Fibroblast of skin of right biceps (primary cell): ENCODE results near the gene ELP4.

Source experiments
- DNase-seq: peaks from one replicate; pipeline ENCODE4 v3.0.0-alpha.2; 2013

Gene ELP4

DNA sequence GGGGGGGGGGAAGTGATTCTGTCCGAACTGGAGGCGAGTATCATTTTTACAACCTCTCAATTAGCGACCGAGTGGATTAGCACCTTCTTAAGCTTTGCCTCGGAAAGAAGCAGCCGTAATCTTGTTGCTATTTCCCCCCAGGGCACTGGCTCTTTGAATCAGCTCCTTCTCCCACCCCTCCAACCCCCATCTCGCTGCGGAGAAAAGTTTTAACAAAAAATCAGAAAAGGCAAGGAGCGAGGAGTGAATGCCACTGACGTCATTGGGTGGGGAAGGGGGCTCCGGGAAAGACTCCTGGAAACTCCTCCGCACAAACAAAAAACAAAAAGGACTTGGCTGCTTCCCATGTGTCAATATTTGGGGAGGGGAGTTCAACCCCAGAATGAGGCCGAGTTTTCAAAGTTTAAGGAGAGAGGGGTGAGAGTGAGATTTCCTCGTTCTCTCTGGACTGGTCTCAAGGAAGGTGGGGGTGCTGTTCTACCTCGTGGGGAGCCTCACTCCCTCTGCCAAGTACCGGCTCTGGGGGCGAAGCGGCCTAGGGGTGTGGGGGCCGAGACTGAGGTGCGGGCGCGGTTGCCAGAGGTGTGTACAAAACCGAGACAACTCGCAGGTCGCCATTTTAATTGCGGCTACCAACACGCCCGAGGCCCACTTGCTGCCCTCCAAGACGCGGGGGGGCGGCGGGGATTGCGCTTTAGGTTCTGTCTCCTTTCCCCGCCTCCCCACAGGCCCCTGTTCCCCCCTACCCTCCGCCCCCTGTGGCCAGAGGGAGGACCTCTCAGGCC lies 304.0 kb downstream of the ELP4 start:
- no peak for DNase-seq

DNA sequence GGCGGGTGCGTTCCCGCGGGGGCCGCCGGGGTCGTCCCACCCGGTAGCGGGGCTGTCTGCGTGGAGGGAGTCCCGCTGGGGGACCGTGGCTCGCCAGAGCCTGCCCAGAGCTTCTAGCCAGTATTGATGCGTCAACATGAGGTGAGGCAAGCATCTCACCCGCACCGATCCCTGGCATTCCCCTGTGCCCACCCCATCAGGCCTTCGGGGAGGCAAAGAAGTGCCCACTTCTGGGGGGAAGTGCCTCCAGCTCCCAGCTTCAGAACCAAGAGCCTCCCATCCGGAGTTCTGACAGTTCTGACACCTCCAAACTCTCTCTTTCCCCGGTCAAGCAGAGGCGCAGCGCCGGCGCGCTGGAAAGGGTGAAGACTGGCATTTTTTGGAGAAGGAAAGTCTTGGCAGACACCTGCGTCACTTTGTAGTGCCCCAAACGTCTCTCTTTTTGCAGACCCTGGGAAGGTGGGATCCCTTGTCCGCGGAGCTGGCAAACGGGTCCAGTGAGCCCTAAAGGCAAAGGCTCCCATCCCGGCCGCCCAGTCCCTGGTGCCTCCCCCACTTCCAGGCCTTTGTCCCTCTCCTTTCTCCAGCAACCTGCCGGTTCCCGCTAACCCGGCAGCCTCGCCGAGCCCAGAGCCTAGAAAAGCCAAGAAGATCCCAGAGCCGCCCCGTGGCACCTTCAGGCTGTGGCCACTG lies 304.8 kb downstream of the ELP4 start:
- no peak for DNase-seq

DNA sequence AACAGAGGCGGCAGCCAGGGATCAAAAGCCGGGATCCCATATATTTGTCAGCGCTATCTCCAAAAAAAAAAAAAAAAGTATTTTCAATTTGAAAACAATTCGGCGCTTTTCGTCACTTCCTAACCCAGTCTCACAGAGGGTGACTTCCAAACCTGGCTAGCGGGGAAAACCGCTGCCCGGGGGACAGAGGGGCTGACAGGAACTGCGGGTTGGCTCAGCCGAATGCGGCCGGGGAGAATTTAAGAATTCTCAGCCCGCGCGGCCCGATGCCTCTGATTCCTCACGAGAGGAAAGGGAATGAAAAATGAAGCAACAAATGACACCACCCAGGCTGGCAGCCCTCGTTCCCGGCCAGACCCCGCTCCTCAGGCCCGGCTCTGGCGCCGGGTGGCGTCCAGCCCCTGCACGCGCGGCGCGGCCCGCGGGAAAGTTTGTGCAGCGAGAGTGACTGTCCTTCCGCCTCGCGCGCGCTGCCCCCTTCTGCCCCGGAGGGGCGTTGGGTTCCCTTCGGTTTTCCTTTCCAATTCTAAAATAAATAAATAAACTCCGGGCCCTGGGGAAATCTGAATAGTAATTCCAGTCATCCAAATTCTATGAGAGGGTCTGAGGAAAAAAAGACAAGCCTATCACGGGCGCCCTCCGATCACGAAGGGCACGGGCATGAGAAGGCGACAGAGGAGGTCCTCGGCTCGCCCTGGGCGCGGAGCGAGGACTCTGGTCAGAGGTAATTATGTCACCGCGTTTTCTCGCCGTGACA lies 306.3 kb downstream of the ELP4 start:
- DNase-seq, result no peak

DNA sequence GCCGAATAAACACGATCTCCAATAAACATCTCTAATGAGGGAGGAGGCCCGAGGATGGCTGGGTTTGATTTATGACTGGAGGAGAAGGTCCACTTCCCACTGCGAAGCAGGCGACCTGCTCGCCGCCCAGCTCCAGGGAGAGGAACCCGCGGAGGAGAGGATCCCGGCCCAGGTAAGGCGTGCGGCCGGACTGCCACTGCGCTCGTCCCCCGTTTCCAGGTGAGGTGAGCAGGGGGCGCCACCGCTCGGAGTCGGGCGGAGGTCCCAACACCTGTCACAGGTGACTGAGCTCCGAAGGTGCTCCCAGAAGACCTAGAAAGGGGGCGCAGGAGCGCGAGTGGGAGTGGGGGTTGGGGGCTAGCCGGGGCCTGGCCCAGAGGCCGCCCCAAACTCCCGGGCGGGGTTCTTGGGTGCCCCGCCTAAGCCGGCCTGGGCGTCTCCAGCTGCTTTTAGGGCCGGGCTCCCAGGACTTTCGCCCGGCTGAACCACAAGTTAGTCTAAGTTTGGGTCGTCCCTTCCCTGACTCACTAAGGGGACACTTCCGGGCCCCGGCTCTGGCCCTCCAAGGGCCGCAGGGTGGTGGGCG lies 307.0 kb downstream of the ELP4 start:
- no peak for DNase-seq

DNA sequence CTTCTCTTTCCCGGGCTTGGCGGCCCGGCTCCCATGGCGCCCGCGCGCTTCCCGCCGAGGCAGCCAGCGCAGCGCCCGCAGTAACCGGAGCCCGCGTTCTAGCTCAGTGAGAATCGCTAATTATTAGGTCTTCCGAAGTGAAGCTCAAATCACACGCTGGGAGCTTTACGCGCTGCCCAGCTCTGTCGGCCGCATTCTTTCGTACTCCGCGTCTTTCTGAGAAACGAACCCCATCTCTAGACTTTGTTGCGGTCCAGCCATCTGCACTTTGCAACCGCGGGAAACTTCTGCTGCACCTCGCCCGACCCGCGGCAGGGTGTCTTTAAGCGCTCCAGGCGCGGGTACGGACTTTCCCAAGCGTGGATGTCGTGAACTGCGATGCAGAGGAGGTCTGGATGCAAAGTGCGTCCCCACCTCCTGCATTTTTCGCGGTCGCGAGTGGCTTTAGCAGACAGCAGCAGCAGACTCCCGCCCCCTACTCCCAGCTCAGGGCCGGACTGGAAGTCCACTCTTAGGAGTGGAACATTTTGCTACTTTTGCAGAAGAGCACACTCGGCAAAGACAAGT lies 307.6 kb downstream of the ELP4 start:
- no peak for DNase-seq

DNA sequence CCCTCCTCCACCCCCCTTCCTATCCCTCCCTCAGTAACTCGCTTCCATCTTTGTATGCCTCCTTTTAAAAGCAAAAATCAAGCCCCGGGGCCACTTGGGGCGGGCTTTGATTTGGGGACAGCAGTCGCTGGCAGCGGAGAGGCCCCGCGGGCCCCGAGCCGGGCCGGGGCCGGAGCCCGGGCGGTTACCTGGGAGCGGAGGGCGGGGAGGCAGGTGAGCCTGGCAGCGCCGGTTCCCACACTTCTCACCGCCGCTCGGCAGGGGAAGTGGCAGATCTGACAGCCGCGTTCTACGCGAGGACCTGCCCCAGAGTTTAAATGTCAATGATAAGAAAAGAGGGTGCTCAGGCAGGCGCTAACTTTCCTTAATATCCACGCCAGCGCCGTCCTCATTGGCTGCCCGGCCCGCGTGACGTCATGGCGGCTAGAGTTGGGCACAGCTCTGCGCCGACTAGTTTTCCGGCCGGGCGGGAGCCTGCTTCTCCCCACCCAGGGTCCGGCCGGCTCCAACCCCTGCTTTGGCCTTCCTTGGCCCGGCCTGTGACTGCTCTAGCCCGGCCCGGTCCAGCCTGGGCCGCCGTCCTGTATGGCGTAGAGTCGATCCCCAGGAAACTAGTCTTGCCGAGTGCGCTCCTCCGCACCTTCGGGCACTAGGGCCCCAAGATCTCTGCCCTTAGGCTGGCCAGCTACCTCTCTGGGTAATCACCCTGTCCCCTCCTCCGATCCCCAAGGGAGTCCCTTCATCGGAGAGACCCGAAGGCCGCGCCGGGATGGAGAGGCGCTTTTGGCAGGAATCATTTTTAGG lies 308.3 kb downstream of the ELP4 start:
- no peak for DNase-seq

DNA sequence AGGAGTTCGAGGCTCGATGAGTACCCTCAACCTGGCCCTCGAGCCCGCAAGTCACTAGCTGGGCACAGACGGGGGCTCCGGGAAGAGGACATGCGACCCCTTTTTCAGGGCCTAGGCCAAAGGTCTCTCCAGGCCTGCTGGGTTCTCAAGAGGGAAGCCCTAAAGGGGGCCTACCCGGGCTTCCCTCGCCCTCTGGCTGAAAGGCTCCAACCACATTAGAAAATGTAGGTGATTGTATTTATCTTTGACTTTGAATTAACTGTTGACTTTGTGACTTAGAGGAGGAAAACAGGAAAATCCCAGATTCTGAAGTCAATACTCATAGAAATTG lies 308.8 kb downstream of the ELP4 start:
- DNase-seq, result no peak

DNA sequence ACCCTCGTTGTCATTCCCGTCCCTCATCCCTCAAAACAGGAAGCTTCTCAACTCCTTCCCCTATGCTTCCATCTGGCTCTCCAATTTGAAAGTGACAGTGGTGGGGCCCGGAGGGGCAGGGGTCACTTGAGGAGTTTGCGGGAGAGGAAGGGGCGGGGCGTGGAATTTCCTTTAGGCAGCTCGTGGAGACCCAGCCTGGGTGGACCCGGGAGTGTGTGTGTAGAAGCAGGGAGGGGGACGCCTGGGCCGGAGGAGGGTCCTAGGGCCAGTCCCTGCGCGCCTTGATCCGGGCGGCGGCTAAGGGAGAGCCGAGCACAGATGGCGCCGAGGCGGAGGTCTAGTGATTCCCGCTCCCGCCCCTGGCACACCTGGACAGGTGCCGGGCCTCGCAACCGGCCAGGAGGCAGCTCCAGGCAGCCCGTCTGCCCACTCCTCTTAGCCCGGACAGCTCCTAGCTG lies 309.3 kb downstream of the ELP4 start:
- DNase-seq, result no peak

DNA sequence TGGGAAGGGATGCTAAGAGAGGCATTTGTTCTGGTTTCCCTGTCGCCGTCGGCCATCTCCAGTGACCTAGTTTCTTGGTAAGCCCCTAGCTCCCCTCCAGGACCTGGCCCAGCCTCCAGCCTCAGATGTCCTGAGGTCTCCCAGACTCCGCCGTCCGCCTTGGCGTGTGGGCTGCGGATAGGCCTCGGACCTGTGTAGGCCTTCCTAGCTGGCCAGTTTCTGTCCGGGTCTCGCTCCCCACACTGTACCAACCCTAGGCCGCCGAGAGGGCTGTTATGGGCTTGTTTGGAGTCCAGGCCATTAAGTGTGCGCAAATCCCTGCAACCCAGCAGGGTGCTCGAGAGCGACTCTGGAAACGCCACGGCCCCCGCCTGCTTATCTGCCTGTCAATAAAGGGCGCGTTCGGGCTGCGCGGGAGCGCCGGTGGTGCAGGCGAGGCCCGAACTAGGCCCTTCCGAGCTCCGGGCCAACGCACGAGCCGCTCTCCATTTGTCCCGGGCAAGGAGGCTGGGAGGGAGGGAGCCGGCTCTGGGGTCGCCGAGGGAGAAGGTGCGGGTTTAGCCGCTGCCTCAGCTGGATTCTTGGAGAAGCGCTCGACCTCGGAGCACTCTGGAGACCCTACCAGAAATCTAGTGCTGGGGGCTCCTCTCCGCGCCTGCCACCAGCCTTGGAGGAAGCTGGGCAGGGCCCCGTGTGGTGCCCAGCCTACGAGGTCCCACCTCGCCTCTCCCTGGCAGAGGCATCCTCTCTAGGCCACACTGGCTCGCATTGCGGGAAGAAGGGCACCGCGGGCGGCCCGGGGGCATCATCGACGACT lies 310.3 kb downstream of the ELP4 start:
- no peak for DNase-seq

DNA sequence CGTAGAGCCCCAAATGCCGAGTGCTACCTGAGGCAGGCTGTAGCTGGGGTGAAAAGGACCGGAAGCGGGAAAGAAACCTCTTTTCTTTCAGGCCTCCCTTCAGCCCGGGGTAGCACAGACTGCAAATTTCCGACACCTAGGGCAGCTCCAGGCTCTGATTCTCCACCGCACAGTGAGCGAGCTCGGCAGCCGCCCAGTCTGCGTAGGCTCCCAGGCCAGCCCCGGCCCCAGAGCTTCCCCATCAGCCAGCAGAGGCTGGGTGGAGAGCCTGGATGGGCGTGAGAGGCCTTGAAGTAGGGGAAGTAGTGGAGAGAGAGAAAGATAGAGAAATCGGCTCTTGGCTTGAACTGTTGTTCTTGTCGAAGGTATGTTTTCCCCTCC lies 310.9 kb downstream of the ELP4 start:
- DNase-seq, result no peak

DNA sequence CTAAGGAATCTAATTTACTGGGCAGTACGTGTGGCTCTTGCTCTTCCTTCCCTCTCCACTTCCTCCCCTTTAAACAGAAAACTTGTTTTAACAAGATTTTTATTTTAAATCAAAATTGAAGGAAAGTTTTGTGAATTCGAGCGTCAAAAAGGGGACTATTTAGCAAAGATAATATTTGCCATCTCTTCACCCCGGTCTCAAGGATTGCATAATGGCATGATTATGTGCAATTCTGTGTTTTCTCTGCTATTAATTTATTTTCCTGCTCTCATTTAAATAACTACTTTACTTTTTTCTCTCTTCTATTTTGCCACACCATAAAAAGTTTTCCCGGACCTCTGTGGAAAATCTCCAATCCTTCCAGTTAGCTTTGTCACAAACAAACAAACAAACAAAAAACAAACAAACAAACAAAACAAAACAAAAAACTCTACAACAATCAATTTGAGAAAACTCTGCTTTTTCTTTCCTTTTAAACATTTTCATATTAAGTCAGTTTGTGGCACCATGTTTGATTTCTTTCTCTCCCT lies 311.7 kb downstream of the ELP4 start:
- DNase-seq, result no peak

DNA sequence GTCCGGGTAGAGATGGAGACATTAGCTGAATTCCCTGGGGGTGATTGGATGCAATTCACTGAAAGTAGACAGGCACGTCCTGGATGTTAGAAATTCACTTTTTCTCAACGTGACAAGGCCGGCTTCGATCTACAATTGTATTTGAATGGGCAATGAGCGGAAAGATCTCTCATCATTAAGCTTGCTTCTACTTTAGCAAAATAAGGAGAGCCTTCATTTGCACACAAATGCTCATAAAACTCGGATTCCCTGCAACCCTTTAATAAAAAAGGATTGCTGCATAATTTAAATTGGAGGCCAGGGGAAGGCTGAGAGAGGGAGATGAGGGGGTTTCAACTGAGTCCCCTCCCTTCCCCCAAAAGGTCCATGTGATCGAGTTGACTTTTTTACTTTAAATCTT lies 312.2 kb downstream of the ELP4 start:
- DNase-seq, result no peak

DNA sequence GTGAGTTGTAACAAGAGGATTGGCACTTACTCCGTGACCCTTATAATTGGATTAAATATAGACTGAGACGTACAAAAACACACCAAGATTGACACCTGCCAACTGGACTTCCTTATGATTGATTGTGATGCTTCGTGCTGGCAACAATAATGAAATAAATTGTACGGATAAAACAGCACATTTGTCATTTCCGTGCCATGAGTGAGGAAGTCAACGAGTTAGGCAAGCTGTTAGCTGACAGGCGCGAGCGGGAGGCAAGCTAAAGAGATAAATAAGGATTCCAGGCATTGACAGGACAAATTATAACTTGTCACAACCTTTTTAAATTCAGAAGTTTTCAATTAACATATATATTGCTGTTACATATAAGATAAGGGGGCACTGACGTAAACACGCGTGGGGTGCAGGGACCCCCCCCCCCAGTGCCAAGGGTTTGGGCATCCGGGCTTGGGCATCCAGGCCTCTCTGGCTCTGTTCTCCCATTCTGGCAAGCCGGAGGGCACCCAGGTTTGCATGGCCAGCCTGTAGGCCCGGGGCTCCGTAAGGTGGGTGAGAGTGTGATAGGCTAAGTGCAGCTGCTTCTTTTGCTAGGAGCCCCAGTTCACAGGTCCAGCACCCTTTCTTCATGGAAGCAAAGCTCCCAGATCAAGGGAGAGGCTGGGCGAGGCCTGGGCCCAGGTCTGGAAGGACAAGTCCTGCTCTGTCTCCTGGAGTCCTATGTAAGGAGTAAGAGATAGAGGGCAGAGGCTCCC lies 312.8 kb downstream of the ELP4 start:
- no peak for DNase-seq

DNA sequence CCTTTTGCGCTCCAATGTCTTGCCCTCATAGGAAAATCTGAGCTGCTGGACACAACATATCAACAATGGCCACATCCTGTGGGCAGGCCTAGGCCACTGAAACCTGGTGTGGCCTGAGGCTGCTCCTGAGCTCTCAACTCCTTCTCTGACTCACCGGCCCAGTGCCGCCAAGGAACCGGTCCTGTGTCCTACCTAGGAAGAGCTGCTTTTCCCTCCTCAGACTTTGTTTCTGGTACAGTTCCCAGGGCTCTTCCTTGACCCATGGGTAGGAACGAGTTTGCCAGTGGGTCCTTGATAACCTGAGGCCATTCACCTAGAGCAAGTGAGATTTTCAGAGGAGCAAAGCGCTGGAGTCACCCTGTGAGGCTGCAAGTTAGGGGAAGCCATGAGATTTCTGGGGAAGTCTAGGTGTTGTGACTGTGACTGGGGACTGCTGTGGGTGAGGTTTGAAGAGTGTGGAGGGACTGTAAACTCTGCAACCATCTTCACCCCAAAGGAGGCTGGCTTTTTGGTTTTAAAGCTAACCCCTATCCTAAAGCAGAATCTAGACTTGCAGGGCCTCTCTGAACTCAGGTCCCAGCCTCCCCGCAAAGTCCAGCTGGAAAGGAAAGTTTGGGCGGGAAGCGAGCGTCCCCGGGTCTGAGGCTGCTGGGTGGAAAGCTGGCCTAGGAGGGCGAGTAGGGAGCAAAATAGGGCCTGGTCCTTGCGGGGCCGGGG lies 313.5 kb downstream of the ELP4 start:
- no peak for DNase-seq

DNA sequence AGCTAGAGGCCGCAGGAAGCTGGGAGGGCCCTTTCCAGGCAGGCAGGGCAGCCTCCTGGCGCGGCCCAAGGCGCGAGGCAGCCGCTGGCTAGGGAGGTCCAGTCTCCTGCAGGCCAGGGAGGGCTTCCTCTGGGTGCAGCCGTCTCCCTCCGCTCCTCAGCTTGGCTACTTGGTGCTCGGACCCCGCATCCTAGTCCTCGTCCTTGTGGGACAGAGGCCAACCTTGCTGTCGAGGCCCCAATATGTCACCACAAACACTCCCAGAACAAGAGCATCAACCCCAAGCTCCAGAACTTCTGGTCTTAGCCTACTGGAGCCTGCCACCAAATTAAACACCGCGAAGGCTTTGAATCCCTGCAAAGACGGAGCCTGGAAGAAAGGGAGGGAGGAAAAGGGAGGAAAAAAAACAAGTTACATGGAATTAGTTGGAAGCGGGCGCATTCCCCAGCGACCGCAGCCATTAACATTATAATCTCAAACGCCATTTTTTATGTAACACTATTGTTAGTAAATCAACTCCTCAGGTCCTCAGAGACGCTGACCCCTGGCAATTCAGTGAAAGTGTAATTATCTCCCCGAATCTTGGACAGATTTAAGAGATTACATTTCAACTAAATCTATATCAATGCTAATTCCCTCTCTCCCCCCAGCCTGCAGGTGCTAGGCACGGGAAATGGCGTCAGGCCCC lies 314.2 kb downstream of the ELP4 start:
- DNase-seq, result no peak

DNA sequence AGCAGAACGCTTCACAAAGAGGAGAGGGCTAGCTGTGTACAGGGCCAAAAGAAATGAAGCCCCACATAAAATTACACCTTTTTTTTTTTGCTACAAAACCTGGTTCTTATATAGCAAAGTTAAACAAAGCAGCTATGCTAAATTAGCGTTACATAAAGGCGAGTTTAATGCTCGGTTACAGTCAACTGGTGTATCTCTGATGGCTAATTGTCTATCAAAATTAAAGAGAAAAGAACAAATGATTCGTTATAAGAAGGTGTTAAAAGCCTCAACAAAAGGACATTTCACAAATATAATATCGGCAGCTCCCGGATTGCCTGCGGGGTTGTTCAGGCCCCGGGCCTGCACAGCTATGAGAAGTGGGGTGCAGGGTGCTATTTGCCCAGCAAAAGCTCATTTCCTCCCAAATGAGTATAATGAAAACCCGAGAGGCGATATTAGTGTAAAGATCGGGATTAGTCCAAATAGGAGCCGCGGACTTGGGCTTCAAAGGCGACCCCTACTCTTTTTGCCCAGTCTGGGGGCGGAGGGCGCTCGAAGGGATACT lies 314.8 kb downstream of the ELP4 start:
- no peak for DNase-seq

DNA sequence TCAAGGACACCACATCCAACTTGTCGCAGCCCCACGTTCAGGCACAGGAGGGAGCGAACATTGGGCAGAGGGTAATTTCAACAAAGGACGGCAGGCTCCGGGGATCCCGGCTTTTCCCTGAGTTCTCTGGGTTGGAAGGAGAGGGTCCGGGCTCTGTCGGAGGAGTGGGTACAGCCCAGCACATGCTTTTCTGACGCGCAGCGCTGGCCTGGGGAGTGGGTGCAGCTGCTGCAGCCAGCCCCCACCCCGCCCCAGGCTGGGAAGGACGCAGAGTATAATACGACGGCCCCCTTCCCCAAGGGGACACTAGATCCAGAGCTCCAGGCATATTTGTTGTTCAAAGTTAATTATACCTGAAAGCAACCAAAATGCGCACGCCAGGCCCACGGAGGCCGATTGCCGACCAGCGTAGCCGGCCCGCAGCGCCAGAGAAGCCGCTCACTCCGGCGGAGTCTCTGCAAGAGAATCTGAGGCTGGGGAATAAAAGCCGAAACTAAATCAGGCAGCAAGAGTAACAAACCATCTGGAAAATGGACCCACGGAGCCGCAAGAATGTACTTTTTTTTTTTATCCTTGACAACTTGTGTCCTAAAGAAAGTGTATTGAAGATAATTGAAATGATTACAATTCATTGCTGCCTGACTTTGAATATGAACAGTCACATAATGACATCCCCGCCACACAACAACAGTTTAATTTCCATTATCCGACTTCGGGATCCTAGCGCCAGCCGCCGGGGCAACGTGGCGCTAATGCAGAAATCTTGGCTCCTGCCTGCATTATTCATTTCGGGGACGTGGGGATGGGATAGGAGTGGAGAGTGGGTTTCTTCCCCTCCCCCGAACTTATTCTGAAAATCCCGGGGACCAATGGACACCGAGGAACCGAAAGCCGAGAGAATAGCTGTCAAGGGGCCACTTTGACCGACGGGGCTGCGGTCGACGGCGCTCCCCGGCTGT lies 315.6 kb downstream of the ELP4 start:
- no peak for DNase-seq
